OCI-LY3 (cell line): Measurements from ENCODE around the gene SIX2.
"Not testable (repeated sequence)": the region's sequence is repeated elsewhere in the genome, so short reads cannot be mapped to it uniquely, and the experiment has no call there.

ENCODE experiments used
- H2AFZ ChIP-seq: fragments of 200-600, 300-600 bp; shearing (Covaris generic); 2 replicates; pipeline ENCODE4 v1.6.0; 2014; ENCODE audit warnings: antibody characterized with exemption, low read depth, low read length
- H3K27ac ChIP-seq: fragments of 200-600, 300-600 bp; sonication (generic); 2 replicates; pipeline ENCODE4 v1.5.1; 2014; ENCODE audit warnings: mild to moderate bottlenecking, low read length, moderate library complexity, mixed read lengths
- H3K27me3 ChIP-seq: fragments of 200-600, 300-600 bp; sonication (generic); 2 replicates; pipeline ENCODE4 v1.6.1; 2014; ENCODE audit warnings: low read depth, low read length, mixed read lengths
- H3K36me3 ChIP-seq: fragments of 200-600, 300-600 bp; sonication (generic); replicated peaks from 2 replicates; pipeline ENCODE3; 2014; ENCODE audit warnings: low read depth, low read length, mixed read lengths
- H3K4me1 ChIP-seq: fragments of 300-600, 200-600 bp; sonication (generic); 2 replicates; pipeline ENCODE4 v1.6.1; 2014; ENCODE audit warnings: low read length, mixed read lengths
- H3K4me2 ChIP-seq: fragments of 200-600, 300-600 bp; sonication (generic); 2 replicates; pipeline ENCODE4 v1.6.1; 2014; ENCODE audit warnings: low read length, mixed read lengths
- H3K4me3 ChIP-seq: fragments of 300-600, 200-600 bp; sonication (generic); 2 replicates; pipeline ENCODE4 v1.5.1; 2014; ENCODE audit warnings: antibody characterized with exemption, mild to moderate bottlenecking, low read length, moderate library complexity
- H3K79me2 ChIP-seq: fragments of 300-600, 200-600 bp; shearing (Covaris generic); 2 replicates; pipeline ENCODE4 v1.6.1; 2014; ENCODE audit warnings: mild to moderate bottlenecking, low read length, mixed read lengths
- H3K9ac ChIP-seq: fragments of 300-600, 200-600 bp; shearing (Covaris generic); 2 replicates; pipeline ENCODE4 v1.6.0; 2014; ENCODE audit warnings: mild to moderate bottlenecking, low read length, moderate library complexity
- H3K9me3 ChIP-seq: fragments of 200-600, 300-600 bp; shearing (Covaris generic); 2 replicates; pipeline ENCODE4 v1.6.1; 2014; ENCODE audit warnings: low read length, mixed read lengths; ENCODE audit not compliant: insufficient read depth
- H4K20me1 ChIP-seq: fragments of 200-600, 300-600 bp; sonication (generic); 2 replicates; pipeline ENCODE4 v1.6.1; 2016; ENCODE audit warnings: low read length, mixed read lengths; ENCODE audit not compliant: insufficient read depth
- EZH2phosphoT487 ChIP-seq: fragments of 200-600 bp; shearing (Covaris generic); IDR thresholded peaks from 2 replicates; pipeline ENCODE4 v1.6.1; 2018; ENCODE audit warnings: antibody characterized with exemption, mixed run types, low read depth
- TF ChIP-seq, protein P1 (sequence below): fragments of 200-600, 300-600 bp; sonication (generic); IDR thresholded peaks from 2 replicates; pipeline ENCODE4 v1.5.1; 2014; ENCODE audit warnings: antibody characterized with exemption, low read length, low read depth

The SIX2 gene

GRCh38 chr2:45044916-45045315, 35.7 kb upstream of the SIX2 start:
- H3K9ac ChIP-seq = no peak overlapping the region
- no peak overlapping the region for H2AFZ ChIP-seq
- no peaks in the 10 kb centered on the region for H4K20me1 ChIP-seq
- TF ChIP-seq, protein P1, sequence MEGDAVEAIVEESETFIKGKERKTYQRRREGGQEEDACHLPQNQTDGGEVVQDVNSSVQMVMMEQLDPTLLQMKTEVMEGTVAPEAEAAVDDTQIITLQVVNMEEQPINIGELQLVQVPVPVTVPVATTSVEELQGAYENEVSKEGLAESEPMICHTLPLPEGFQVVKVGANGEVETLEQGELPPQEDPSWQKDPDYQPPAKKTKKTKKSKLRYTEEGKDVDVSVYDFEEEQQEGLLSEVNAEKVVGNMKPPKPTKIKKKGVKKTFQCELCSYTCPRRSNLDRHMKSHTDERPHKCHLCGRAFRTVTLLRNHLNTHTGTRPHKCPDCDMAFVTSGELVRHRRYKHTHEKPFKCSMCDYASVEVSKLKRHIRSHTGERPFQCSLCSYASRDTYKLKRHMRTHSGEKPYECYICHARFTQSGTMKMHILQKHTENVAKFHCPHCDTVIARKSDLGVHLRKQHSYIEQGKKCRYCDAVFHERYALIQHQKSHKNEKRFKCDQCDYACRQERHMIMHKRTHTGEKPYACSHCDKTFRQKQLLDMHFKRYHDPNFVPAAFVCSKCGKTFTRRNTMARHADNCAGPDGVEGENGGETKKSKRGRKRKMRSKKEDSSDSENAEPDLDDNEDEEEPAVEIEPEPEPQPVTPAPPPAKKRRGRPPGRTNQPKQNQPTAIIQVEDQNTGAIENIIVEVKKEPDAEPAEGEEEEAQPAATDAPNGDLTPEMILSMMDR = no peak
- no peak for TF ChIP-seq EZH2phosphoT487
- no peaks in the 10 kb centered on the region for H3K4me1 ChIP-seq
- no peaks in the 10 kb centered on the region for H3K36me3 ChIP-seq
- H3K27me3 ChIP-seq = peaks cover 19% of the 10 kb centered on the region; the same call in 1 of the 2 replicates
- no peak overlapping the region for H3K4me2 ChIP-seq
- H3K4me3 ChIP-seq = no peak overlapping the region
- H3K27ac ChIP-seq = no peak overlapping the region
- no peaks in the 10 kb centered on the region for H3K9me3 ChIP-seq
- no peaks in the 10 kb centered on the region for H3K79me2 ChIP-seq

DNA sequence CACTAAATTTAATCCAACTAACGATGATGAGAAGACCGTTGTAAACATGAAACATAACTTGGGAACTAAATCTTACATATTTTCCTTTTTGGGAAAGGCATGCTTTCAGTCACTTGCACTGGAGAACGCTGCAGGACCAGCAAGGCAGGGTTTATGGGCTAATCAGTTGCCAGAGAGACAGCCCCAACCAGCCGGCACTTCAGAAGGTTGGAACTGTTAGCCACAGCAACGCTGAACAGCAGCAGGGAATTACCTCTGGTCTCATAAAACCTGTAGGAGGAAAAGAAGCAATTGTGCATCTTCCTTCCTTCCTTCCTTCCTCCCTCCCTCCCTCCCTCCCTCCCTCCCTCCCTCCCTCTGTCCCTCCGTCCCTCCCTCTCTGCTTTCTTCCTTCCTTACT, 33.9 kb upstream of the SIX2 start:
- peaks cover 19% of the 10 kb centered on the region; the same call in 1 of the 2 replicates for H3K27me3 ChIP-seq
- H3K36me3 ChIP-seq = no peaks in the 10 kb centered on the region
- H4K20me1 ChIP-seq = no peaks in the 10 kb centered on the region
- no peaks in the 10 kb centered on the region for H3K9me3 ChIP-seq
- H3K9ac ChIP-seq = no peak overlapping the region
- H3K79me2 ChIP-seq = no peaks in the 10 kb centered on the region
- H3K4me1 ChIP-seq = no peaks in the 10 kb centered on the region
- no peak overlapping the region for H3K4me3 ChIP-seq
- no peak overlapping the region for H3K27ac ChIP-seq
- TF ChIP-seq, protein P1 = no peak
- no peak for TF ChIP-seq EZH2phosphoT487
- no peak overlapping the region for H3K4me2 ChIP-seq
- no peak overlapping the region for H2AFZ ChIP-seq

DNA sequence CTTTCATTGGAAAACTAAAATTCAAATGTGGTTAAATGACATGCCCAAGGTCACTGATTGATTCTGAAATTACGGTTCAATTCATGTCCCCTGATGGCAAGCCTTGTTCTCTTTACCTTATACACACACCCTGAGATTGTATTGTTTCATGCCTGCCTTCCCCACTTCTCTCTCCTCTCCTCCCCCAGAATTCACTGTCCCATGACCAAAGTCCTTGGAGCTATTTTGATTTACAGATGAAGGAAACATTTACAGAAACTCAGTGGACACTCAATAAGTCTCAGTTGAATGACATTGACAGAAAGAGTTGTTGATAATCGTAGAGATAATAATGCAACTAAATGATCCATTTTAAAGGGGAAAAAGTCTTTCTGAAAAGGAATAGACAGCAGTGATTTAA, 33.1 kb upstream of the SIX2 start:
- H2AFZ ChIP-seq = no peak overlapping the region
- H3K79me2 ChIP-seq = no peaks in the 10 kb centered on the region

GRCh38 chr2:45040786-45041185, 31.5 kb upstream of the SIX2 start:
- H3K27me3 ChIP-seq = peaks cover 19% of the 10 kb centered on the region; the same call in 1 of the 2 replicates
- H3K27ac ChIP-seq = no peak overlapping the region
- H3K36me3 ChIP-seq = no peaks in the 10 kb centered on the region
- H3K9me3 ChIP-seq = no peaks in the 10 kb centered on the region
- TF ChIP-seq, protein P1 = no peak
- no peak for TF ChIP-seq EZH2phosphoT487
- H3K4me3 ChIP-seq = no peak overlapping the region
- no peaks in the 10 kb centered on the region for H3K4me1 ChIP-seq
- H3K9ac ChIP-seq = no peak overlapping the region
- no peaks in the 10 kb centered on the region for H3K79me2 ChIP-seq
- H2AFZ ChIP-seq = no peak overlapping the region
- H3K4me2 ChIP-seq = no peak overlapping the region
- no peaks in the 10 kb centered on the region for H4K20me1 ChIP-seq

More for the DNA sequence above, 33.1 kb upstream of the SIX2 start:
- Histone ChIP-seq H3K4me2 (no peak overlapping the region), H3K27ac (no peak overlapping the region), H3K9me3 (no peaks in the 10 kb centered on the region), H3K36me3 (no peaks in the 10 kb centered on the region), H4K20me1 (no peaks in the 10 kb centered on the region), H3K4me1 (no peaks in the 10 kb centered on the region), H3K9ac (no peak overlapping the region), H3K4me3 (no peak overlapping the region), H3K27me3 (peaks cover 19% of the 10 kb centered on the region; the same call in 1 of the 2 replicates)
- TF ChIP-seq, protein P1 = no peak
- TF ChIP-seq EZH2phosphoT487 = no peak

- not testable (repeated sequence) for H4K20me1 ChIP-seq
Observed at GRCh38 chr2:45039804-45040203, 30.6 kb upstream of the SIX2 start.

GRCh38 chr2:45038861-45039260, 29.6 kb upstream of the SIX2 start:
- H3K36me3 ChIP-seq, H3K27ac ChIP-seq, H3K79me2 ChIP-seq, H4K20me1 ChIP-seq, H3K9ac ChIP-seq, H3K4me2 ChIP-seq, H3K4me1 ChIP-seq, H3K9me3 ChIP-seq, H3K4me3 ChIP-seq, H2AFZ ChIP-seq: not testable (repeated sequence)
- H3K27me3 ChIP-seq = peaks cover 11% of the 10 kb centered on the region; the same call in 1 of the 2 replicates

More at GRCh38 chr2:45039804-45040203, 30.6 kb upstream of the SIX2 start:
- H3K27me3 ChIP-seq = peaks cover 19% of the 10 kb centered on the region; the same call in 1 of the 2 replicates
- not testable (repeated sequence) for H3K9me3 ChIP-seq, H3K4me1 ChIP-seq, H3K36me3 ChIP-seq, H3K27ac ChIP-seq, H3K9ac ChIP-seq, H3K79me2 ChIP-seq, H3K4me2 ChIP-seq, H2AFZ ChIP-seq, H3K4me3 ChIP-seq
